Keratinocyte (primary cell): ENCODE measurements around the gene SPRED2. TPM values are rescaled to one million over a fixed set of nuclear protein-coding genes. Genes with fewer than 3 reads are reported as not detected.
A peak's percentile ranks its signal among the peaks of the same experiment; 100 is the strongest.

Experiments
- DNase-seq: peaks from one replicate; pipeline ENCODE4 v3.0.0-alpha.2; 2011; ENCODE audit warnings: low read depth, missing footprints, low spot score
- FAIRE-seq: peaks from 2 replicates; lab custom pipeline; 2011; peaks lifted over from hg19 to GRCh38; lab: Jason Lieb, UNC
- H2AFZ ChIP-seq: 2 replicates; pipeline ENCODE4 v1.6.0; 2012; ENCODE audit warnings: low read length, control low read depth, inconsistent platforms; ENCODE audit not compliant: control insufficient read depth
- H3K27ac ChIP-seq: 2 replicates; pipeline ENCODE4 v1.5.1; 2011; ENCODE audit warnings: low read length; ENCODE audit not compliant: control insufficient read depth, insufficient read depth
- H3K27me3 ChIP-seq: 3 replicates; pipeline ENCODE4 v1.6.0; 2011; ENCODE audit warnings: low read length; ENCODE audit not compliant: control insufficient read depth, insufficient read depth; ENCODE audit errors: extremely low read depth
- H3K36me3 ChIP-seq, 2 experiments: 2 replicates in 1 of 2; 3 replicates in 1 of 2; pipeline ENCODE4 v1.5.1; 2011; ENCODE audit warnings: low read length in 2 of 2, mild to moderate bottlenecking in 1 of 2; ENCODE audit not compliant: control insufficient read depth in 2 of 2, insufficient read depth in 2 of 2; ENCODE audit errors: extremely low read depth in 1 of 2
- H3K4me1 ChIP-seq: 3 replicates; pipeline ENCODE4 v1.5.1; 2011; ENCODE audit warnings: low read length; ENCODE audit not compliant: control insufficient read depth, insufficient read depth; ENCODE audit errors: extremely low read depth
- H3K4me2 ChIP-seq: 3 replicates; pipeline ENCODE4 v1.6.0; 2011; ENCODE audit warnings: low read depth, low read length; ENCODE audit not compliant: control insufficient read depth, insufficient read depth; ENCODE audit errors: extremely low read depth
- H3K4me3 ChIP-seq, 3 experiments: fragments of 200-600 bp in 1 of 3; sonication (generic) in 1 of 3; 2 replicates in 2 of 3; 3 replicates in 1 of 3; pipeline ENCODE4 v1.5.1; 2011 to 2016; ENCODE audit warnings: low read length in 3 of 3, mild to moderate bottlenecking in 3 of 3, control low read depth in 2 of 3, inconsistent platforms in 1 of 3, low read depth in 1 of 3, mixed read lengths in 1 of 3, mixed run types in 1 of 3, moderate library complexity in 1 of 3; ENCODE audit not compliant: control insufficient read depth in 2 of 3, insufficient read depth in 2 of 3; ENCODE audit errors: extremely low read depth in 1 of 3
- H3K79me2 ChIP-seq: 2 replicates; pipeline ENCODE4 v1.6.0; 2012; ENCODE audit warnings: low read length; ENCODE audit not compliant: control insufficient read depth, insufficient read depth
- H3K9ac ChIP-seq: 3 replicates; pipeline ENCODE4 v1.6.0; 2011; ENCODE audit warnings: low read length; ENCODE audit not compliant: control insufficient read depth, insufficient read depth; ENCODE audit errors: extremely low read depth
- H3K9me1 ChIP-seq: 3 replicates; pipeline ENCODE4 v1.6.0; 2011; ENCODE audit warnings: low read length; ENCODE audit not compliant: control insufficient read depth, insufficient read depth; ENCODE audit errors: extremely low read depth
- H3K9me3 ChIP-seq: 2 replicates; pipeline ENCODE4 v1.5.1; 2012; ENCODE audit warnings: low read depth, low read length; ENCODE audit not compliant: control insufficient read depth
- H4K20me1 ChIP-seq: 3 replicates; pipeline ENCODE4 v1.6.0; 2011; ENCODE audit warnings: low read length; ENCODE audit not compliant: control insufficient read depth, insufficient read depth; ENCODE audit errors: extremely low read depth
- EZH2 ChIP-seq: IDR thresholded peaks from one replicate; pipeline ENCODE4 v1.6.1; 2012; ENCODE audit warnings: inconsistent platforms, mild to moderate bottlenecking, low read length, moderate library complexity
- dilution Hi-C: fragments of 300-500 bp; cut with MboI; formaldehyde crosslinking; loops from one replicate; pipeline ENCODE4 v1.7.0; 2020; ENCODE audit warnings: low sequenced_read_pairs; ENCODE audit not compliant: extremely low pct_ligation_motif_present
- polyA plus RNA-seq, 5 experiments: library from polyadenylated mRNA; depleted of rRNA in 3 of 5; stranded (reverse) in 3 of 5; stranded (forward) in 1 of 5; unstranded in 1 of 5; fragments of >200 nt; gene quantifications; 1 replicate in 1 of 5; 2 replicates in 3 of 5; 3 replicates in 1 of 5; pipeline versions ENCODE4 v1.2.1 to v1.2.3, GENCODE V29; 2011 to 2012; ENCODE audit warnings: missing spikeins in 2 of 5, low read depth in 1 of 5, low replicate concordance in 1 of 5
- TF ChIP-seq, protein P1 (sequence below), 3 experiments: IDR thresholded peaks in 1 of 3; conservative IDR thresholded peaks in 1 of 3; optimal IDR thresholded peaks in 1 of 3; 2 replicates in 2 of 3; 3 replicates in 1 of 3; pipeline versions ENCODE3 to v1.5.1; 2011; ENCODE audit warnings: low read length in 3 of 3, mild to moderate bottlenecking in 3 of 3, moderate library complexity in 2 of 3, control low read depth in 1 of 3, inconsistent platforms in 1 of 3; ENCODE audit not compliant: insufficient read depth in 2 of 3; ENCODE audit errors: extremely low read depth in 1 of 3

Gene SPRED2
- polyA plus RNA-seq, 1 donor (not counting 4 experiments of a cell fraction or from before 2014, with no cell fraction given) = 26.8 TPM

DNA sequence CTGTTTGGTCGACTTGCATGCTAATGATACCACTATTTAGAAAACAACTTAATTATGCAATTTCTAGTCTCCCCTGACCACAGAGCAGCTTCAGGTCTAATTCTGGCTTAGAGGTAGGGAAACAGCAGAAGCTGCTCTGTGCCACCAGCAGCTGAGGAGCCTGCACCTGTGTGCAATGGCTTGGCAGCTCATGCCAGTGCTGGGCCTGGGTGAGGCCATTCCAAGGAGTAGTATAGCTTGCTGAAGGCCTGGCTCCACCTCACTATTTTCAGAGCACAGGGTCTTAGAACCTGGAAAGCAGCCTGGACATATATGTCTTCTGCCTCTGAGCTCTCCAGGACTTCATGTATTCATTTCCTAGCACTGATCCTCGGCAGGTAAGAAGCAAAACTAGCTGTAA is 62.8 kb downstream of the SPRED2 start:
- peaks cover 12% of the 10 kb centered on the region for H4K20me1 ChIP-seq
- H3K27ac ChIP-seq = no peak overlapping the region
- peaks cover 81% of the 10 kb centered on the region for H3K79me2 ChIP-seq
- H3K4me1 ChIP-seq = peaks cover 35% of the 10 kb centered on the region
- H3K4me3 ChIP-seq = no peak overlapping the region
- peaks cover 0 to 6% of the 10 kb centered on the region in 2 experiments for H3K36me3 ChIP-seq
- H2AFZ ChIP-seq = no peak overlapping the region
- no peak for FAIRE-seq
- H3K9me3 ChIP-seq = no peaks in the 10 kb centered on the region
- dilution Hi-C loops = no loop called here
- no peak for TF ChIP-seq EZH2
- TF ChIP-seq, protein P1, sequence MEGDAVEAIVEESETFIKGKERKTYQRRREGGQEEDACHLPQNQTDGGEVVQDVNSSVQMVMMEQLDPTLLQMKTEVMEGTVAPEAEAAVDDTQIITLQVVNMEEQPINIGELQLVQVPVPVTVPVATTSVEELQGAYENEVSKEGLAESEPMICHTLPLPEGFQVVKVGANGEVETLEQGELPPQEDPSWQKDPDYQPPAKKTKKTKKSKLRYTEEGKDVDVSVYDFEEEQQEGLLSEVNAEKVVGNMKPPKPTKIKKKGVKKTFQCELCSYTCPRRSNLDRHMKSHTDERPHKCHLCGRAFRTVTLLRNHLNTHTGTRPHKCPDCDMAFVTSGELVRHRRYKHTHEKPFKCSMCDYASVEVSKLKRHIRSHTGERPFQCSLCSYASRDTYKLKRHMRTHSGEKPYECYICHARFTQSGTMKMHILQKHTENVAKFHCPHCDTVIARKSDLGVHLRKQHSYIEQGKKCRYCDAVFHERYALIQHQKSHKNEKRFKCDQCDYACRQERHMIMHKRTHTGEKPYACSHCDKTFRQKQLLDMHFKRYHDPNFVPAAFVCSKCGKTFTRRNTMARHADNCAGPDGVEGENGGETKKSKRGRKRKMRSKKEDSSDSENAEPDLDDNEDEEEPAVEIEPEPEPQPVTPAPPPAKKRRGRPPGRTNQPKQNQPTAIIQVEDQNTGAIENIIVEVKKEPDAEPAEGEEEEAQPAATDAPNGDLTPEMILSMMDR (optimal IDR thresholded peaks at IDR 0.05 in 1 of 3, IDR thresholded peaks at IDR 0.05 in 1 of 3, conservative IDR thresholded peaks at IDR 0.05 in 1 of 3; ENCODE audit: extremely low read depth in 1 of 3, insufficient read depth in 2 of 3, low read length in 3 of 3) = no peak
- H3K9ac ChIP-seq = no peak overlapping the region
- peaks cover 4% of the 10 kb centered on the region for H3K9me1 ChIP-seq
- H3K4me2 ChIP-seq = no peak overlapping the region
- H3K27me3 ChIP-seq = no peaks in the 10 kb centered on the region
- DNase-seq = no peak

GRCh38 chr2:65368468-65368867 is 63.9 kb downstream of the SPRED2 start:
- FAIRE-seq = no peak
- dilution Hi-C loops = no loop called here
- no peak overlapping the region for H3K9ac ChIP-seq
- no peak for DNase-seq
- H3K4me3 ChIP-seq = no peak overlapping the region
- peaks cover 4% of the 10 kb centered on the region for H3K9me1 ChIP-seq
- TF ChIP-seq, protein P1 (optimal IDR thresholded peaks at IDR 0.05 in 1 of 3, IDR thresholded peaks at IDR 0.05 in 1 of 3, conservative IDR thresholded peaks at IDR 0.05 in 1 of 3; ENCODE audit: extremely low read depth in 1 of 3, insufficient read depth in 2 of 3, low read length in 3 of 3) = no peak
- no peak for TF ChIP-seq EZH2
- peak overlapping the region; percentile 89 for H3K4me2 ChIP-seq
- H3K9me3 ChIP-seq = no peaks in the 10 kb centered on the region
- H3K27ac ChIP-seq = no peak overlapping the region
- peaks cover 12% of the 10 kb centered on the region for H4K20me1 ChIP-seq
- peaks cover 82% of the 10 kb centered on the region for H3K79me2 ChIP-seq
- no peaks in the 10 kb centered on the region for H3K27me3 ChIP-seq
- H3K4me1 ChIP-seq = peaks cover 35% of the 10 kb centered on the region
- peaks cover 0 to 6% of the 10 kb centered on the region in 2 experiments for H3K36me3 ChIP-seq
- no peak overlapping the region for H2AFZ ChIP-seq
